Right lobe of liver (tissue), 6 donors: ENCODE data around the gene GLDN. TPM values are rescaled to one million over a fixed set of nuclear protein-coding genes. Genes with fewer than 3 reads are reported as not detected.

Experiments used
- ATAC-seq, 4 donors: fragments of 200-7000 bp; cut with Tn5 transposase; one replicate each; pipeline ENCODE4 v1.9.1; 2020; ENCODE audit warnings: mild to moderate bottlenecking in 4 of 4, moderate library complexity in 4 of 4
- DNase-seq, 3 donors: peaks; one replicate each; pipeline ENCODE4 v3.0.0-alpha.2; 2020
- H3K27ac ChIP-seq, 3 donors: fragments of 200-600 bp; one replicate each; pipeline ENCODE4 v1.8.0; 2022
- H3K27me3 ChIP-seq, 2 donors: fragments of 200-600 bp; one replicate each; pipeline ENCODE4 v1.8.0; 2022
- H3K36me3 ChIP-seq, 4 donors: fragments of 200-600 bp; sonication (generic) in 1 of 4; one replicate each; pipeline versions ENCODE4 v1.5.1 to v1.8.0; 2017 to 2022; ENCODE audit warnings: control low read depth in 1 of 4
- H3K4me1 ChIP-seq, 4 donors: fragments of 200-600 bp; sonication (generic) in 1 of 4; one replicate each; pipeline versions ENCODE4 v1.5.1 to v1.8.0; 2017 to 2022; ENCODE audit warnings: control low read depth in 1 of 4
- H3K4me3 ChIP-seq, 3 donors: fragments of 200-600 bp; one replicate each; pipeline ENCODE4 v1.8.0; 2022
- H3K9me3 ChIP-seq, 4 donors: fragments of 200-600 bp; sonication (generic) in 1 of 4; one replicate each; pipeline versions ENCODE4 v1.5.1 to v1.8.0; 2017 to 2022; ENCODE audit warnings: control low read depth in 1 of 4
- CTCF ChIP-seq, 4 donors: fragments of 200-600 bp in 3 of 4; fragments of 450-650 bp in 1 of 4; IDR thresholded peaks; one replicate each; pipeline versions ENCODE4 v1.5.1 to v1.8.0; 2016 to 2022; ENCODE audit warnings: antibody characterized with exemption in 4 of 4, mild to moderate bottlenecking in 2 of 4
- POLR2A ChIP-seq: fragments of 450-650 bp; IDR thresholded peaks from one replicate; pipeline ENCODE4 v1.6.1; 2017; ENCODE audit warnings: antibody characterized with exemption, mild to moderate bottlenecking
- WGBS: methylation state at CpG from one replicate; pipeline ENCODE4 v1.1.6; 2018; ENCODE audit warnings: low coverage, low lambda C conversion rate; ENCODE audit not compliant: insufficient coverage; ENCODE audit errors: missing lambda C conversion rate; 5-methylcytosine and 5-hydroxymethylcytosine counted together
- intact Hi-C, 2 donors: fragments of 100-400 bp; cut with DNase I; formaldehyde crosslinking; loops; one replicate each; pipeline versions ENCODE4 v1.11.2 to v1.14.1; 2022
- total RNA-seq, 6 experiments: library from RNA; depleted of rRNA in 2 of 6; stranded (reverse); fragments of >200 nt in 2 of 6; fragmentation: NEBNext Ultra II Directional in 3 of 6; extraction: Animal tissue kit (Norgen Biotek cat#: 25700) in 3 of 6; gene quantifications; one replicate each; pipeline versions ENCODE4 v1.1.0 to v1.2.4, GENCODE V29; 2016 to 2023
- donor health status: DM: no; HTN: yes; CAD: no.
- donor health status: DM: no; HTN: no; CAD: no.
- donor health status: DM: no; HTN: no; CAD: no.
- donor health status: DM: no; HTN: yes; CAD: no.
- donor health status: DM: no; HTN: yes; CAD: no.

The GLDN gene
- total RNA-seq, 6 experiments from 2014 or later = 0.18 to 0.81 (median 0.43) TPM

DNA sequence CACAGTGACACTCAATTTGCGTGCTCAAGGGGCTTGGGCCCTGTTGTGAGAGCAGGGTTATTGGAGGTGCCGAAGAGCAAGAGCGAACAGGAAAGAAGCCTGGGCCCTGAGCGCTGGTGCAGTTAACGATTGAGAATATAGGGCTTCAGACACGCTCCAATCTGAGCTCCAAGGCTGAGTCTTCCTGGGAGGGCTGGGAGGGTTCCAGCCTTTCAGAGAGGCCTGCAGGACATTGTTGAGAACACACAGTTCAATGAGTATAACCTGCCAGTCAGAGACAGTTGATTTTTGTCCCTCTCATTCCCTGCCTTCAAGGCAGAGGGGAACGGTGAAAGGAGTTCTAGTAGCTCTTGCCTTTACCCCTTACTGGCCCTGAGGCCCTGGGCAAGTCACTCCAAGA is 47.3 kb downstream of the GLDN start:
- ATAC-seq (no peak), DNase-seq (no peak)
- peaks cover 0 to 5% (median 0%) of the 10 kb centered on the region in 4 donors for H3K4me1 ChIP-seq
- no peak overlapping the region for H3K4me3 ChIP-seq
- WGBS = 92% methylated on average over 5 of the region's 7 CpGs
- no peak for TF ChIP-seq CTCF (IDR thresholded peaks at IDR 0.05)
- H3K36me3 ChIP-seq = no peaks in the 10 kb centered on the region
- intact Hi-C loops = loop anchor here in 1 of 2 donors (10.0 kb wide), 1 partner anchor 104 kb away; no protein-coding TSS in a partner anchor
- H3K27me3 ChIP-seq = no peaks in the 10 kb centered on the region
- no peaks in the 10 kb centered on the region for H3K9me3 ChIP-seq
- H3K27ac ChIP-seq = no peak overlapping the region

- WGBS = 47% methylated on average over 5 of the region's 7 CpGs
- Histone ChIP-seq H3K36me3 (no peaks in the 10 kb centered on the region), H3K27ac (no peak overlapping the region), H3K4me1 (peaks cover 0 to 5% (median 0%) of the 10 kb centered on the region in 4 donors), H3K4me3 (no peak overlapping the region), H3K27me3 (no peaks in the 10 kb centered on the region), H3K9me3 (no peaks in the 10 kb centered on the region)
- ATAC-seq (peak in 3 of 4 donors; percentile 68 to 92 (median 73)), DNase-seq (peak in 1 of 3 donors; percentile 34)
- intact Hi-C loops = no loop called here
- TF ChIP-seq POLR2A = no peak
- TF ChIP-seq CTCF (IDR thresholded peaks at IDR 0.05) = no peak
Observed at GRCh38 chr15:51390241-51390965, 48.9 kb downstream of the GLDN start.

GRCh38 chr15:51390966-51391422 is 49.5 kb downstream of the GLDN start:
- no peak for TF ChIP-seq CTCF (IDR thresholded peaks at IDR 0.05)
- no peak for TF ChIP-seq POLR2A
- no peaks in the 10 kb centered on the region for H3K9me3 ChIP-seq
- ATAC-seq (no peak), DNase-seq (no peak)
- no peak overlapping the region for H3K4me3 ChIP-seq
- intact Hi-C loops = no loop called here
- H3K27me3 ChIP-seq = no peaks in the 10 kb centered on the region
- WGBS = 60% methylated on average over 5 of the region's 5 CpGs
- no peaks in the 10 kb centered on the region for H3K36me3 ChIP-seq
- H3K27ac ChIP-seq = no peak overlapping the region
- peaks cover 0 to 5% (median 0%) of the 10 kb centered on the region in 4 donors for H3K4me1 ChIP-seq

DNA sequence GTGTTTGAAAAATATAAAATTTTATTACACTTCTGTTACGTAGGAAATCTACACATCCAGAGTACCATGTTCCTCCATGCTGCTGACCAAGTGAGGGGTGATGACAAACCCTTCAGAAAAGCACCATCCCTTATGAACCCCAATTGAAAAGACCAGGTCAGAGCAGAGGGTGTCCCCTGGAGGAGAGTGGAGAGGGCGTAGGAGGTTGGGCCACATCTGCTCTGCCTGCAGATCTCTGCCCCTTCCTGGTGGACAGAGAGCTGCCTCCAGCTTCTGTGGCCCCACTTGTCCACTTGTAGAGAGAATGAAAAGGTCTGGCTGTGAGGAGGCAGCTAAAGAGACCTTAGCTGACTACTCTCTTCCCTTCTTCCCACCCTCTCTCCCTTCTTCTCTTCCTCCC is 55.5 kb downstream of the GLDN start:
- Histone ChIP-seq H3K4me1 (no peaks in the 10 kb centered on the region), H3K36me3 (no peaks in the 10 kb centered on the region), H3K27me3 (no peaks in the 10 kb centered on the region), H3K27ac (no peak overlapping the region), H3K9me3 (no peaks in the 10 kb centered on the region), H3K4me3 (no peak overlapping the region)
- no peak for ATAC-seq
- TF ChIP-seq CTCF (IDR thresholded peaks at IDR 0.05) (no peak), POLR2A (no peak)
- WGBS = 60% methylated on average over 1 of the region's 2 CpGs
- no peak for DNase-seq
- intact Hi-C loops = no loop called here
